Spleen (tissue), 7 donors: ENCODE measurements around the gene GLA.

ENCODE experiments used
- POLR2A ChIP-seq, 3 donors: fragments of 450-650 bp; IDR thresholded peaks; one replicate each; pipeline ENCODE4 v1.5.1; 2017; ENCODE audit warnings: antibody characterized with exemption in 3 of 3, mild to moderate bottlenecking in 1 of 3
- POLR2AphosphoS5 ChIP-seq, 3 donors: sonication (generic); formaldehyde crosslinking; IDR thresholded peaks; one replicate each; pipeline ENCODE4 v1.5.1; 2017; ENCODE audit warnings: antibody characterized with exemption in 3 of 3
- TF ChIP-seq, protein P1 (sequence below), 11 experiments: fragments of 200-600 bp in 7 of 11; fragments of 450-650 bp in 4 of 11; sonication (generic) in 4 of 11; IDR thresholded peaks in 8 of 11; conservative IDR thresholded peaks in 3 of 11; 1 replicate in 7 of 11; 2 replicates in 4 of 11; pipeline versions ENCODE4 v1.4.0 to v1.8.0; 2016 to 2021; ENCODE audit warnings: antibody characterized with exemption in 11 of 11, inconsistent platforms in 4 of 11, mild to moderate bottlenecking in 1 of 11
- donor health status: DM: no; HTN: no; CAD: no; lungs with moderate emphysema.
- donor health status: DM: no; HTN: no; CAD: no.
- donor health status: DM: no; HTN: no; CAD: no.

DNA sequence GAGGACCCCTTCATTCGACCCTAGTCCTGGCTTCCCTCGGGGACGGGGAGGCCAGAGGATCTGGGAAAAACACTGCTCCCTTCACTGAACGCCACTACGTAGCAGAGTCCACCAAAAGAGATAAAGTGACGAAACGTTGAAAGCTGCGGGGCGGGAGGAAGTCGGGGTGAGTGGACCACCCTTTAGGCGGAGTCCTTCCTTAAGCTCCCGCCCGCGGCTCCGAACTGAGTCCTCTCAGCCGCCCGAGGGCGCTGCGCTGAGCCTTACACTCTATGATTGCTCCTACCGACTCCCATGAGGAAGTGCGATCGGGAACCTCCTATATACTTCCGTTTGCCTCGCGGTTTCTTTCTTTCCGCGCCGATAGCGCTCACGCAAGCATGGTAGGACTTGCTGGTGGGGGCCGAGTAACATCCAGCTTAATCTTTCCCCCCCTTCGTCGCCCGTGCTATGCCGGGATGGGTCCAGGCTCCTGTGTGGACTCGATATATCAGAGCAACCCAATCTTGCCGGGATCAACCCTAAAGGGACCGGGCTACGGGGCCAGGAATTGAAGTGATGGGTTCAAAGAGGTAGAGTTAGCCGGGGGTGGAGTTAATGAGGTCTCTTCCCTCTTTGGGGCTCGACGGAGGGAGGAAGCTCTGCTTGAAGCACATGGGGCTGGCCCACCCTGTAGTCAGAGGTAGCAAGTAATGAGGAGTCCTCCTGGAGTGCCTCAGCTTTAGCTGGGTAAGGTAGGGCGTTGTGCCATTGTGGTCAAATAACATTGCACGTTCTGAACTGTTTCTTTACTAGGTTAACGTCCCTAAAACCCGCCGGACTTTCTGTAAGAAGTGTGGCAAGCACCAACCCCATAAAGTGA, 16.8 kb downstream of the GLA start, which contains the start of gene RPL36A:
- TF ChIP-seq, protein P1, sequence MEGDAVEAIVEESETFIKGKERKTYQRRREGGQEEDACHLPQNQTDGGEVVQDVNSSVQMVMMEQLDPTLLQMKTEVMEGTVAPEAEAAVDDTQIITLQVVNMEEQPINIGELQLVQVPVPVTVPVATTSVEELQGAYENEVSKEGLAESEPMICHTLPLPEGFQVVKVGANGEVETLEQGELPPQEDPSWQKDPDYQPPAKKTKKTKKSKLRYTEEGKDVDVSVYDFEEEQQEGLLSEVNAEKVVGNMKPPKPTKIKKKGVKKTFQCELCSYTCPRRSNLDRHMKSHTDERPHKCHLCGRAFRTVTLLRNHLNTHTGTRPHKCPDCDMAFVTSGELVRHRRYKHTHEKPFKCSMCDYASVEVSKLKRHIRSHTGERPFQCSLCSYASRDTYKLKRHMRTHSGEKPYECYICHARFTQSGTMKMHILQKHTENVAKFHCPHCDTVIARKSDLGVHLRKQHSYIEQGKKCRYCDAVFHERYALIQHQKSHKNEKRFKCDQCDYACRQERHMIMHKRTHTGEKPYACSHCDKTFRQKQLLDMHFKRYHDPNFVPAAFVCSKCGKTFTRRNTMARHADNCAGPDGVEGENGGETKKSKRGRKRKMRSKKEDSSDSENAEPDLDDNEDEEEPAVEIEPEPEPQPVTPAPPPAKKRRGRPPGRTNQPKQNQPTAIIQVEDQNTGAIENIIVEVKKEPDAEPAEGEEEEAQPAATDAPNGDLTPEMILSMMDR (IDR thresholded peaks at IDR 0.05 in 8 of 11, conservative IDR thresholded peaks at IDR 0.05 in 3 of 11) = peak; percentile 52 to 82 (median 70)
- TF ChIP-seq POLR2AphosphoS5 (IDR thresholded peaks at IDR 0.05) (peak; percentile 80 to 98 (median 91)), POLR2A (IDR thresholded peaks at IDR 0.05) (peak in 2 of 3 donors; percentile 62 to 64)
